Activated CD8-positive, alpha-beta T cell treated with anti-CD3 and anti-CD28 coated beads for 36 hours (primary cell): ENCODE data around the gene RSRC1. TPM values are rescaled to one million over a fixed set of nuclear protein-coding genes. Genes with fewer than 3 reads are reported as not detected.
"Not testable (repeated sequence)": the region's sequence is repeated elsewhere in the genome, so short reads cannot be mapped to it uniquely, and the experiment has no call there.

Experiments
- ATAC-seq: fragments of 200-7000 bp; cut with Tn5 transposase; one replicate; pipeline ENCODE4 v1.10.0; 2021; ENCODE audit warnings: mild to moderate bottlenecking, moderate library complexity
- CTCF ChIA-PET: fragments of 350-600 bp; sonication (Branson Sonifier 250); formaldehyde crosslinking; loops from one replicate; lab custom pipeline; 2021; ENCODE audit warnings: antibody characterized with exemption; lab: Charles Lee
- POLR2A ChIA-PET: fragments of 350-600 bp; sonication (Branson Sonifier 250); formaldehyde crosslinking; loops from one replicate; lab custom pipeline; 2021; ENCODE audit warnings: antibody characterized with exemption; lab: Charles Lee
- DNase-seq: peaks from one replicate; pipeline ENCODE4 v3.0.0-alpha.2; 2020
- H3K27ac Mint-ChIP-seq: one replicate; pipeline ENCODE4 v1.8.0; 2021; ENCODE audit warnings: mild to moderate bottlenecking, mixed read lengths
- H3K27me3 Mint-ChIP-seq: one replicate; pipeline ENCODE4 v1.8.0; 2021; ENCODE audit warnings: mixed read lengths
- H3K36me3 Mint-ChIP-seq: one replicate; pipeline ENCODE4 v1.8.0; 2021; ENCODE audit warnings: low read depth, mixed read lengths
- H3K4me1 Mint-ChIP-seq: one replicate; pipeline ENCODE4 v1.8.0; 2021; ENCODE audit warnings: low read depth, mixed read lengths
- H3K4me3 Mint-ChIP-seq: one replicate; pipeline ENCODE4 v1.8.0; 2021; ENCODE audit warnings: mild to moderate bottlenecking, moderate library complexity, mixed read lengths
- H3K9me3 Mint-ChIP-seq: one replicate; pipeline ENCODE4 v1.8.0; 2021; ENCODE audit warnings: mixed read lengths
- CTCF ChIP-seq: fragments of 200-600 bp; IDR thresholded peaks from one replicate; pipeline ENCODE4 v1.8.0; 2022; ENCODE audit warnings: antibody characterized with exemption, mild to moderate bottlenecking
- intact Hi-C: fragments of 100-400 bp; cut with micrococcal nuclease; formaldehyde crosslinking; loops from one replicate; pipeline ENCODE4 v1.10.0; 2022
- total RNA-seq, 2 experiments: library from RNA; stranded (reverse); gene quantifications; one replicate each; pipeline ENCODE4 v1.2.3, GENCODE V29; 2021

RSRC1 gene
- total RNA-seq, 2 experiments from 2014 or later: 37.9 to 44.7 TPM

DNA sequence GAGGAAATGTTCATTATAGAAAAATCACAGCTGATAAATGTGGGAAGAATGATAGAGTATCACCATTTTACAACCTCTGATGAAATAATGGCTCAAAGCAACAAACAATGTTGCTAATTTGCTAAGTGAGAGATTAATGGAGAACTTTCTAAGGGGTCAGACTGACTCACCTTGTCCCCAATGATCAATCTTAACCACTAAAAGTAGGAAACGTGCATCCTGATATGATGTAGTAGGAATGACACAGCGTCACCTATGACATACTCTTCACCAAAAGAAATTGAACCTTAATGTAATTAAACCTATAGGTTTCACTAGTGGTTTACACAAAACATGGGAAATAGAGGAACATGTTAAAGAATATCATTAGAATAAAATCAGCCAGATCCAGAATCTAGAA lies 426.0 kb downstream of the RSRC1 start:
- H3K9me3 Mint-ChIP-seq: no peaks in the 10 kb centered on the region
- ChIA-PET POLR2A (no interaction called here), CTCF (no interaction called here)
- no peak overlapping the region for H3K4me3 Mint-ChIP-seq
- intact Hi-C loops: no loop called here
- no peaks in the 10 kb centered on the region for H3K4me1 Mint-ChIP-seq
- DNase-seq (no peak), ATAC-seq (no peak)
- no peak overlapping the region for H3K27ac Mint-ChIP-seq
- no peaks in the 10 kb centered on the region for H3K27me3 Mint-ChIP-seq
- TF ChIP-seq CTCF: no peak
- no peaks in the 10 kb centered on the region for H3K36me3 Mint-ChIP-seq

DNA sequence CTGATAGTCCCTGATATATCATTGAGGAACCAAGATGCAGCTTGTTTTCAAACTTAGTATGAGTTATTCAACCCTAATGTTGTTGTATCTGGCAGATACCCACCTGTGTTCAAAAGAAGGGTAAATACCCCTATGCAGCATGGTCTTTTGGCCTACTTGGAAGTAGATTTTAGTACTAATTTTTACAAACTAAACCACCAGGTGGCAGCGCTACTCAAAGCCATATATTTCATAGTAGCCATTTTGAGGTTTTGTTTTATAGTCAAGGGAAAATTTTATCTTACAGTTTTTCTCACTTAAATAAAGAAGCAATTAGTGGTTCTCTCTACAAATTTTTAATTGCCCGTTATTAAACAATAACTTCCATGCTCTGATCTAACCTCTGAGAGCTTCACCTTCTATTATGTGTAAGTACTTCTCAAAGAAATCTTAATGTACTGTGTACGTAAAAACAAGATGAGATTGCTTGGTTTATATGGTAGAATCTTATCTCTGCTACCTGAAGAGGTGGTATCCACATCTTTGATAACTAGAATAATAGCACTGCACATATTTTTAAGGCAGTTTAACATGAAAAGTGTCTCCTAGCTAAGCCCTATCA lies 429.6 kb downstream of the RSRC1 start:
- Mint-ChIP-seq H3K27me3 (no peaks in the 10 kb centered on the region), H3K27ac (no peak overlapping the region), H3K4me3 (no peak overlapping the region), H3K9me3 (no peaks in the 10 kb centered on the region), H3K4me1 (no peaks in the 10 kb centered on the region), H3K36me3 (peaks cover 8% of the 10 kb centered on the region)
- ATAC-seq: peak; percentile 65
- ChIA-PET POLR2A (no interaction called here), CTCF (interaction anchor here (0.7 to 4.0 kb wide), 10 partner anchors 10 to 252 kb away, joined by 3 to 29 read pairs (median 4); partner anchors contain the start of gene GFM1)
- peak; percentile 72 for TF ChIP-seq CTCF
- intact Hi-C loops: loop anchor here (5.0 kb wide), 1 partner anchor 103 kb away; the partner anchor contains the start of gene GFM1
- peak; percentile 68 for DNase-seq

GRCh38 chr3:158540066-158540465 lies 430.2 kb downstream of the RSRC1 start:
- Mint-ChIP-seq H3K9me3 (no peaks in the 10 kb centered on the region), H3K4me1 (no peaks in the 10 kb centered on the region), H3K4me3 (no peak overlapping the region), H3K27ac (no peak overlapping the region), H3K36me3 (peaks cover 8% of the 10 kb centered on the region), H3K27me3 (no peaks in the 10 kb centered on the region)
- ATAC-seq (no peak), DNase-seq (no peak)
- TF ChIP-seq CTCF: no peak
- intact Hi-C loops: loop anchor here (5.0 kb wide), 1 partner anchor 102 kb away; the partner anchor contains the start of gene GFM1
- ChIA-PET POLR2A (no interaction called here), CTCF (interaction anchor here (0.9 to 4.0 kb wide), 7 partner anchors 10 to 225 kb away, joined by 3 to 29 read pairs (median 4); partner anchors contain the start of gene GFM1)

- CTCF ChIA-PET: no interaction called here
- no peak for TF ChIP-seq CTCF
- Mint-ChIP-seq H3K9me3 (peaks cover 2% of the 10 kb centered on the region), H3K4me1 (no peaks in the 10 kb centered on the region), H3K27me3 (no peaks in the 10 kb centered on the region), H3K27ac (no peak overlapping the region), H3K36me3 (peaks cover 15% of the 10 kb centered on the region), H3K4me3 (no peak overlapping the region)
- ATAC-seq: no peak
- no peak for DNase-seq
- intact Hi-C loops: no loop called here
- POLR2A ChIA-PET: no interaction called here
Measured at GRCh38 chr3:158548691-158549090, 438.8 kb downstream of the RSRC1 start.

DNA sequence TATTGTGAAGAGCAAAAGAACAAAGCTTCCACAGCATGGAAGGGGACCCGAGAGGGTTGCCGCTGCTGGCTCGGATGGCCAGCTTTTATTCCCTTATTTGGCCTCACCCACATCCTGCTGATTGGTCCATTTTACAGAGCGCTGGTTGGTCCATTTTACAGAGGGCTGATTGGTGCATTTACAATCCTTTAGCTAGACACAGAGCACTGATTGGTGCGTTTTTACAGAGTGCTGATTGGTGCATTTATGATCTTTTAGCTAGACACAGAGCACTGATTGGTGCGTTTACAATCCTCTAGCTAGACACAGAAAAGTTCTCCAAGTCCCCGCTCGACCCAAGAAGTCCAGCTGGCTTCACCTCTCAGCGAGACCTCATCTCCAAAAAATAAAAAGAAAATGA lies 440.0 kb downstream of the RSRC1 start:
- H3K36me3 Mint-ChIP-seq: peaks cover 11% of the 10 kb centered on the region
- H3K4me1 Mint-ChIP-seq, DNase-seq, CTCF ChIA-PET, POLR2A ChIA-PET, intact Hi-C loops, H3K9me3 Mint-ChIP-seq, H3K27me3 Mint-ChIP-seq, ATAC-seq, H3K4me3 Mint-ChIP-seq, H3K27ac Mint-ChIP-seq: not testable (repeated sequence)
